GM12878 (cell line): ENCODE data around the gene STKLD1.

Experiments used
- BRCA1 ChIP-seq: IDR thresholded peaks from 2 replicates; pipeline ENCODE4 v1.6.1; 2011; ENCODE audit warnings: low read depth, low read length, improper control_type of control experiment
- CEBPB ChIP-seq, 2 experiments: fragments of 150-350 bp in 1 of 2; IDR thresholded peaks; 2 replicates each; pipeline ENCODE4 v1.6.1; 2012 to 2014; ENCODE audit warnings: low read depth in 2 of 2, low read length in 2 of 2, borderline replicate concordance in 1 of 2, inconsistent platforms in 1 of 2
- CREB1 ChIP-seq: IDR thresholded peaks from 2 replicates; pipeline ENCODE4 v1.6.1; 2012; ENCODE audit warnings: low read depth, mild to moderate bottlenecking, inconsistent platforms
- CTCF ChIP-seq, 3 experiments: IDR thresholded peaks in 2 of 3; conservative IDR thresholded peaks in 1 of 3; 2 replicates each; pipeline ENCODE4 v1.5.1; 2011; ENCODE audit warnings: low read depth in 3 of 3, low read length in 3 of 3, mild to moderate bottlenecking in 3 of 3, control low read depth in 2 of 3, moderate library complexity in 2 of 3, inconsistent platforms in 1 of 3, mixed read lengths in 1 of 3; ENCODE audit not compliant: control insufficient read depth in 2 of 3, insufficient read depth in 1 of 3; ENCODE audit errors: extremely low read depth in 1 of 3
- EZH2 ChIP-seq: IDR thresholded peaks from 2 replicates; pipeline ENCODE4 v1.6.1; 2012; ENCODE audit warnings: low read depth, mild to moderate bottlenecking, control low read depth, inconsistent platforms, low read length, borderline replicate concordance; ENCODE audit not compliant: control insufficient read depth
- HDGF ChIP-seq: fragments of 450-650 bp; IDR thresholded peaks from 2 replicates; pipeline ENCODE4 v1.6.1; 2016; ENCODE audit warnings: antibody characterized with exemption
- JUND ChIP-seq: IDR thresholded peaks from 2 replicates; pipeline ENCODE4 v1.6.1; 2012; ENCODE audit warnings: low read depth, mild to moderate bottlenecking, low read length, improper control_type of control experiment, moderate library complexity
- POLR2AphosphoS2 ChIP-seq: IDR thresholded peaks from 2 replicates; pipeline ENCODE4 v1.6.1; 2011; ENCODE audit warnings: low read depth, mild to moderate bottlenecking, low read length, improper control_type of control experiment, moderate library complexity
- POLR2AphosphoS5 ChIP-seq: IDR thresholded peaks from 2 replicates; pipeline ENCODE4 v1.6.1; 2011; ENCODE audit warnings: mild to moderate bottlenecking, low read length, inconsistent platforms
- RFX5 ChIP-seq: IDR thresholded peaks from 2 replicates; pipeline ENCODE4 v1.6.1; 2011; ENCODE audit warnings: low read depth, low read length, improper control_type of control experiment
- SMC3 ChIP-seq: IDR thresholded peaks from 2 replicates; pipeline ENCODE4 v1.6.1; 2011; ENCODE audit warnings: low read length, improper control_type of control experiment, borderline replicate concordance
- ZSCAN29 ChIP-seq: fragments of 450-650 bp; IDR thresholded peaks from 2 replicates; pipeline ENCODE4 v1.6.1; 2017; ENCODE audit warnings: mild to moderate bottlenecking, moderate library complexity
- TF ChIP-seq, protein P1 (sequence below): IDR thresholded peaks from 2 replicates; pipeline ENCODE4 v1.6.1; 2011; ENCODE audit warnings: low read depth, mild to moderate bottlenecking, low read length, moderate library complexity, borderline replicate concordance; ENCODE audit errors: extremely low read depth
- TF ChIP-seq, protein P2 (sequence below): IDR thresholded peaks from 2 replicates; pipeline ENCODE4 v1.6.1; 2012; ENCODE audit warnings: low read depth, low read length, improper control_type of control experiment

GRCh38 chr9:133378408-133378962 is 2.3 kb downstream of the STKLD1 start:
- TF ChIP-seq CTCF (IDR thresholded peaks at IDR 0.05 in 2 of 3, conservative IDR thresholded peaks at IDR 0.05 in 1 of 3; ENCODE audit: control insufficient read depth in 2 of 3, extremely low read depth in 1 of 3, insufficient read depth in 1 of 3, low read depth in 3 of 3, low read length in 3 of 3), result no peak
- no peak for TF ChIP-seq SMC3
- no peak for TF ChIP-seq CREB1
- TF ChIP-seq JUND, result no peak
- TF ChIP-seq RFX5, result no peak
- TF ChIP-seq POLR2AphosphoS2, result no peak
- no peak for TF ChIP-seq POLR2AphosphoS5
- TF ChIP-seq HDGF, result no peak
- TF ChIP-seq ZSCAN29, result no peak
- TF ChIP-seq, protein P1, sequence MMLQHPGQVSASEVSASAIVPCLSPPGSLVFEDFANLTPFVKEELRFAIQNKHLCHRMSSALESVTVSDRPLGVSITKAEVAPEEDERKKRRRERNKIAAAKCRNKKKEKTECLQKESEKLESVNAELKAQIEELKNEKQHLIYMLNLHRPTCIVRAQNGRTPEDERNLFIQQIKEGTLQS, result no peak
- no peak for TF ChIP-seq BRCA1
- no peak for TF ChIP-seq EZH2
- TF ChIP-seq, protein P2, sequence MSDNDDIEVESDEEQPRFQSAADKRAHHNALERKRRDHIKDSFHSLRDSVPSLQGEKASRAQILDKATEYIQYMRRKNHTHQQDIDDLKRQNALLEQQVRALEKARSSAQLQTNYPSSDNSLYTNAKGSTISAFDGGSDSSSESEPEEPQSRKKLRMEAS, result no peak
- no peak for TF ChIP-seq CEBPB (IDR thresholded peaks at IDR 0.05; ENCODE audit: borderline replicate concordance in 1 of 2, low read depth in 2 of 2, low read length in 2 of 2)
